Measurements from ENCODE around the gene SLC7A11.
"Not testable (repeated sequence)": the region's sequence is repeated elsewhere in the genome, so short reads cannot be mapped to it uniquely, and the experiment has no call there.

The SLC7A11 gene

GRCh38 chr4:138241281-138242075 is 671 bp downstream of the SLC7A11 start:
- DNase-seq = peak in 1 of 2 donors; percentile 10

- no peak for DNase-seq
These were observed 2.7 kb downstream of the SLC7A11 start for GRCh38 chr4:138239491-138239890.

GRCh38 chr4:138238521-138239292 is 3.4 kb downstream of the SLC7A11 start:
- DNase-seq = no peak

- not testable (repeated sequence) for DNase-seq
These were observed 5.0 kb downstream of the SLC7A11 start for GRCh38 chr4:138237132-138237531.

GRCh38 chr4:138236037-138236436 is 6.1 kb downstream of the SLC7A11 start:
- no peak for DNase-seq

- DNase-seq = no peak
These were observed 6.7 kb downstream of the SLC7A11 start for GRCh38 chr4:138235419-138235952.

GRCh38 chr4:138234248-138234647 is 7.9 kb downstream of the SLC7A11 start:
- DNase-seq = no peak

- DNase-seq = no peak
These were observed 8.7 kb downstream of the SLC7A11 start for GRCh38 chr4:138233313-138234034.

- no peak for DNase-seq
These were observed 9.8 kb downstream of the SLC7A11 start for GRCh38 chr4:138232364-138232763.

- no peak for DNase-seq
These were observed 12.1 kb downstream of the SLC7A11 start for GRCh38 chr4:138230048-138230447.

- no peak for DNase-seq
These were observed 13.0 kb downstream of the SLC7A11 start for GRCh38 chr4:138229160-138229559.

- DNase-seq = no peak
These were observed 15.8 kb downstream of the SLC7A11 start for GRCh38 chr4:138226351-138226750.

- DNase-seq = no peak
These were observed 16.7 kb downstream of the SLC7A11 start for GRCh38 chr4:138225477-138225876.

GRCh38 chr4:138224614-138225013 is 17.5 kb downstream of the SLC7A11 start:
- no peak for DNase-seq

- no peak for DNase-seq
These were observed 18.8 kb downstream of the SLC7A11 start for GRCh38 chr4:138223231-138223910.

GRCh38 chr4:138222046-138222445 is 20.1 kb downstream of the SLC7A11 start:
- no peak for DNase-seq

GRCh38 chr4:138218976-138219375 is 23.2 kb downstream of the SLC7A11 start:
- DNase-seq = no peak

- no peak for DNase-seq
These were observed 24.6 kb downstream of the SLC7A11 start for GRCh38 chr4:138217567-138217966.

GRCh38 chr4:138216272-138216867 is 25.8 kb downstream of the SLC7A11 start:
- no peak for DNase-seq

- DNase-seq = not testable (repeated sequence)
These were observed 31.6 kb downstream of the SLC7A11 start for GRCh38 chr4:138210576-138210975.

- DNase-seq = no peak
These were observed 33.1 kb downstream of the SLC7A11 start for GRCh38 chr4:138209094-138209493.
